Panc1 (cell line): Measurements from ENCODE around the gene TDRD10. TPM values are rescaled to one million over a fixed set of nuclear protein-coding genes. Genes with fewer than 3 reads are reported as not detected.

Experiments
- ATAC-seq: fragments of 200-7000 bp; cut with Tn5 transposase; 2 replicates; pipeline ENCODE4 v1.9.1; 2020; ENCODE audit warnings: mild to moderate bottlenecking, moderate library complexity
- BruUV-seq: library from RNA; stranded (reverse); fragments of 400-500 nt; replicated peaks from 2 replicates; lab custom pipeline; 2021; lab: Mats Ljungman, UMichigan
- CTCF ChIA-PET: fragments of 300-600 bp; sonication (Branson Sonifier 250); formaldehyde crosslinking; loops from one replicate; lab custom pipeline; 2022; ENCODE audit warnings: antibody characterized with exemption; lab: Charles Lee
- POLR2A ChIA-PET: fragments of 300-600 bp; sonication (Branson Sonifier 250); formaldehyde crosslinking; loops from one replicate; lab custom pipeline; 2022; ENCODE audit warnings: antibody characterized with exemption; lab: Charles Lee
- DNase-seq: peaks from one replicate; pipeline ENCODE4 v3.0.0-alpha.2; 2010; ENCODE audit warnings: low read depth, low spot score
- H3K27ac ChIP-seq: 2 replicates; pipeline ENCODE4 v1.5.1; 2011; ENCODE audit warnings: mild to moderate bottlenecking, low read length, inconsistent platforms
- H3K27me3 ChIP-seq: fragments of 200-500 bp; sonication (Bioruptor generic); 2 replicates; pipeline ENCODE4 v1.6.0; 2014; ENCODE audit warnings: low read length, inconsistent platforms; ENCODE audit not compliant: control insufficient read depth, insufficient read depth
- H3K36me3 ChIP-seq: fragments of 200-500 bp; sonication (Bioruptor generic); 2 replicates; pipeline ENCODE4 v1.5.1; 2014; ENCODE audit warnings: inconsistent platforms, mild to moderate bottlenecking, low read length, moderate library complexity; ENCODE audit not compliant: control insufficient read depth, insufficient read depth
- H3K4me1 ChIP-seq: 2 replicates; pipeline ENCODE4 v1.5.1; 2011; ENCODE audit warnings: inconsistent platforms, mild to moderate bottlenecking, low read length, moderate library complexity; ENCODE audit not compliant: control insufficient read depth, insufficient read depth
- H3K4me3 ChIP-seq, 2 experiments: 2 replicates each; pipeline ENCODE4 v1.5.1; 2011 to 2012; ENCODE audit warnings: low read depth in 2 of 2, low read length in 2 of 2, mild to moderate bottlenecking in 2 of 2, inconsistent platforms in 1 of 2, moderate library complexity in 1 of 2
- H3K9me3 ChIP-seq: fragments of 200-500 bp; sonication (Bioruptor generic); 2 replicates; pipeline ENCODE4 v1.5.1; 2014; ENCODE audit warnings: low read depth, mild to moderate bottlenecking, inconsistent platforms, low read length, moderate library complexity; ENCODE audit not compliant: control insufficient read depth, insufficient read depth
- CTCF ChIP-seq: fragments of 450-650 bp; IDR thresholded peaks from 2 replicates; pipeline ENCODE4 v1.5.1; 2017; ENCODE audit warnings: mild to moderate bottlenecking
- POLR2AphosphoS5 ChIP-seq: IDR thresholded peaks from 2 replicates; pipeline ENCODE4 v1.6.1; 2012; ENCODE audit warnings: mild to moderate bottlenecking, low read depth, low read length, moderate library complexity
- REST ChIP-seq, 2 experiments: IDR thresholded peaks; 2 replicates each; pipeline ENCODE4 v1.6.1; 2011 to 2012; ENCODE audit warnings: low read depth in 2 of 2, control low read depth in 1 of 2, low read length in 1 of 2, mild to moderate bottlenecking in 1 of 2, moderate library complexity in 1 of 2; ENCODE audit not compliant: insufficient read depth in 1 of 2
- SIN3A ChIP-seq: IDR thresholded peaks from 2 replicates; pipeline ENCODE4 v1.6.1; 2012; ENCODE audit warnings: low read depth, mild to moderate bottlenecking, low read length, moderate library complexity, borderline replicate concordance; ENCODE audit not compliant: insufficient read depth
- TCF7L2 ChIP-seq: IDR thresholded peaks from 2 replicates; pipeline ENCODE4 v1.6.1; 2011; ENCODE audit warnings: mild to moderate bottlenecking, low read depth, low read length, inconsistent platforms
- in situ Hi-C: cut with HindIII; loops from 2 replicates; pipeline ENCODE4 v1.10.0; 2016; ENCODE audit warnings: low sequenced_read_pairs, low pct_unique_long_range_greater_than_20kb
- intact Hi-C: fragments of 100-400 bp; cut with micrococcal nuclease; formaldehyde crosslinking; loops from one replicate; pipeline ENCODE4 v1.10.0; 2022; ENCODE audit not compliant: unreplicated experiment
- total RNA-seq: library from RNA; stranded (reverse); gene quantifications from one replicate; pipeline ENCODE4 v1.2.1, GENCODE V29; 2021; ENCODE audit not compliant: unreplicated experiment

TDRD10 gene
- total RNA-seq, 1 experiment from 2014 or later, result not detected

- H3K36me3 ChIP-seq, result no peaks in the 10 kb centered on the region
- ChIA-PET POLR2A (no interaction called here), CTCF (no interaction called here)
- intact Hi-C loops (no loop called here), in situ Hi-C loops (no loop called here)
- DNase-seq (no peak), ATAC-seq (no peak)
- no peak overlapping the region for H3K4me3 ChIP-seq
- TF ChIP-seq CTCF, result no peak
- no peak for TF ChIP-seq REST (IDR thresholded peaks at IDR 0.05; ENCODE audit: insufficient read depth in 1 of 2, low read depth in 2 of 2, low read length in 1 of 2)
- no peak for TF ChIP-seq SIN3A
- TF ChIP-seq TCF7L2, result no peak
- TF ChIP-seq POLR2AphosphoS5, result no peak
- no peak overlapping the region for H3K27ac ChIP-seq
- no TSS peak for BruUV-seq
- H3K4me1 ChIP-seq, result no peaks in the 10 kb centered on the region
- H3K27me3 ChIP-seq, result peaks cover 31% of the 10 kb centered on the region
- H3K9me3 ChIP-seq, result no peaks in the 10 kb centered on the region
Measured at GRCh38 chr1:154496383-154496782, 5.6 kb upstream of the TDRD10 start.

- no TSS peak for BruUV-seq
- CTCF ChIA-PET, result no interaction called here
- in situ Hi-C loops, result no loop called here
- ATAC-seq, result no peak
- H3K27me3 ChIP-seq, result peaks cover 31% of the 10 kb centered on the region
- H3K36me3 ChIP-seq, result no peaks in the 10 kb centered on the region
- intact Hi-C loops, result no loop called here
- no peak for TF ChIP-seq SIN3A
- TF ChIP-seq REST (IDR thresholded peaks at IDR 0.05; ENCODE audit: insufficient read depth in 1 of 2, low read depth in 2 of 2, low read length in 1 of 2), result no peak
- TF ChIP-seq POLR2AphosphoS5, result no peak
- no peak for TF ChIP-seq CTCF
- TF ChIP-seq TCF7L2, result no peak
- no peak overlapping the region for H3K27ac ChIP-seq
- no peaks in the 10 kb centered on the region for H3K4me1 ChIP-seq
- no peaks in the 10 kb centered on the region for H3K9me3 ChIP-seq
- no peak for DNase-seq
- POLR2A ChIA-PET, result no interaction called here
- H3K4me3 ChIP-seq, result no peak overlapping the region
Measured at GRCh38 chr1:154497026-154497806, 4.8 kb upstream of the TDRD10 start.
